ENCODE measurements around the gene MAP4K3. TPM values are rescaled to one million over a fixed set of nuclear protein-coding genes. Genes with fewer than 3 reads are reported as not detected.

Gene MAP4K3
- total RNA-seq, 1 donor from 2014 or later, result 38.5 TPM

GRCh38 chr2:39301352-39301751 lies 135.7 kb downstream of the MAP4K3 start:
- intact Hi-C loops (cut with DNase I), result no loop called here
- Histone ChIP-seq H3K9me3 (no peaks in the 10 kb centered on the region), H3K27me3 (no peaks in the 10 kb centered on the region), H3K36me3 (no peaks in the 10 kb centered on the region), H3K4me3 (no peak overlapping the region), H3K27ac (no peak overlapping the region), H3K4me1 (no peaks in the 10 kb centered on the region)
- DNase-seq (ENCODE audit: extremely low spot score in 2 of 2), result no peak
- TF ChIP-seq POLR2A (IDR thresholded peaks at IDR 0.05) (no peak), POLR2AphosphoS5 (IDR thresholded peaks at IDR 0.05; ENCODE audit: insufficient read depth in 1 of 2, low read depth in 1 of 2) (no peak)
- TF ChIP-seq, protein P1, sequence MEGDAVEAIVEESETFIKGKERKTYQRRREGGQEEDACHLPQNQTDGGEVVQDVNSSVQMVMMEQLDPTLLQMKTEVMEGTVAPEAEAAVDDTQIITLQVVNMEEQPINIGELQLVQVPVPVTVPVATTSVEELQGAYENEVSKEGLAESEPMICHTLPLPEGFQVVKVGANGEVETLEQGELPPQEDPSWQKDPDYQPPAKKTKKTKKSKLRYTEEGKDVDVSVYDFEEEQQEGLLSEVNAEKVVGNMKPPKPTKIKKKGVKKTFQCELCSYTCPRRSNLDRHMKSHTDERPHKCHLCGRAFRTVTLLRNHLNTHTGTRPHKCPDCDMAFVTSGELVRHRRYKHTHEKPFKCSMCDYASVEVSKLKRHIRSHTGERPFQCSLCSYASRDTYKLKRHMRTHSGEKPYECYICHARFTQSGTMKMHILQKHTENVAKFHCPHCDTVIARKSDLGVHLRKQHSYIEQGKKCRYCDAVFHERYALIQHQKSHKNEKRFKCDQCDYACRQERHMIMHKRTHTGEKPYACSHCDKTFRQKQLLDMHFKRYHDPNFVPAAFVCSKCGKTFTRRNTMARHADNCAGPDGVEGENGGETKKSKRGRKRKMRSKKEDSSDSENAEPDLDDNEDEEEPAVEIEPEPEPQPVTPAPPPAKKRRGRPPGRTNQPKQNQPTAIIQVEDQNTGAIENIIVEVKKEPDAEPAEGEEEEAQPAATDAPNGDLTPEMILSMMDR (IDR thresholded peaks at IDR 0.05), result no peak

GRCh38 chr2:39300044-39300978 lies 136.8 kb downstream of the MAP4K3 start:
- TF ChIP-seq, protein P1 (IDR thresholded peaks at IDR 0.05), result no peak
- no peak for TF ChIP-seq POLR2AphosphoS5 (IDR thresholded peaks at IDR 0.05; ENCODE audit: insufficient read depth in 1 of 2, low read depth in 1 of 2)
- no peak for TF ChIP-seq POLR2A (IDR thresholded peaks at IDR 0.05)
- DNase-seq (ENCODE audit: extremely low spot score in 2 of 2), result no peak
- Histone ChIP-seq H3K4me3 (no peak overlapping the region), H3K4me1 (no peaks in the 10 kb centered on the region), H3K9me3 (no peaks in the 10 kb centered on the region), H3K27me3 (no peaks in the 10 kb centered on the region), H3K36me3 (no peaks in the 10 kb centered on the region), H3K27ac (no peak overlapping the region)
- intact Hi-C loops (cut with DNase I), result no loop called here

- Histone ChIP-seq H3K36me3 (peaks cover 0 to 41% of the 10 kb centered on the region in 2 donors), H3K27ac (no peak overlapping the region), H3K9me3 (no peaks in the 10 kb centered on the region), H3K4me1 (no peaks in the 10 kb centered on the region), H3K4me3 (no peak overlapping the region), H3K27me3 (no peaks in the 10 kb centered on the region)
- intact Hi-C loops (cut with DNase I), result no loop called here
- no peak for DNase-seq (ENCODE audit: extremely low spot score in 2 of 2)
- TF ChIP-seq POLR2AphosphoS5 (IDR thresholded peaks at IDR 0.05; ENCODE audit: insufficient read depth in 1 of 2, low read depth in 1 of 2) (no peak), POLR2A (IDR thresholded peaks at IDR 0.05) (no peak)
- TF ChIP-seq, protein P1 (IDR thresholded peaks at IDR 0.05), result no peak
These were observed 146.7 kb downstream of the MAP4K3 start for GRCh38 chr2:39290433-39290832.

DNA sequence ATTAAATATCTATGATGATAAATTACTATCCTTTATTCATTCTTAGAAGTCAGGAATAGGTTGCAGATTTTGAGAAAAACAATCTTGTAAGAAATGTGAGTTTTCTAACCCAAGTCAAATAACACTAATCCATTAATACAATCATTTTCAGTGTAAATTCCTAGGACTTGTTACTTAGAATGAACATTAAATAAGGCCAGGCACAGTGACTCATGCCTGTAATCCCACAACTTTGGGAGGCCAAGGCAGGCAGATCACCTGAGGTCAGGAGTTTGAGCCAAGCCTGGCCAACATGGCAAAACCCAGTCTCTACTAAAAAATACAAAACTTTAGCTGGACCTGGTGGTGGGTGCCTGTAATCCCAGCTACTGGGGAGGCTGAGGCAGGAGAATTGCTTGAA lies 147.5 kb downstream of the MAP4K3 start:
- Histone ChIP-seq H3K27me3 (no peaks in the 10 kb centered on the region), H3K27ac (no peak overlapping the region), H3K9me3 (no peaks in the 10 kb centered on the region), H3K4me3 (no peak overlapping the region), H3K36me3 (peaks cover 0 to 41% of the 10 kb centered on the region in 2 donors), H3K4me1 (no peaks in the 10 kb centered on the region)
- TF ChIP-seq, protein P1 (IDR thresholded peaks at IDR 0.05), result no peak
- intact Hi-C loops (cut with DNase I), result no loop called here
- DNase-seq (ENCODE audit: extremely low spot score in 2 of 2), result no peak

GRCh38 chr2:39283561-39283960 lies 153.5 kb downstream of the MAP4K3 start:
- DNase-seq (ENCODE audit: extremely low spot score in 2 of 2), result no peak
- Histone ChIP-seq H3K9me3 (no peaks in the 10 kb centered on the region), H3K27ac (no peak overlapping the region), H3K36me3 (peaks cover 0 to 46% of the 10 kb centered on the region in 2 donors), H3K4me1 (no peaks in the 10 kb centered on the region), H3K27me3 (no peaks in the 10 kb centered on the region), H3K4me3 (no peak overlapping the region)
- intact Hi-C loops (cut with DNase I), result no loop called here
- TF ChIP-seq, protein P1 (IDR thresholded peaks at IDR 0.05), result no peak

Measured in vagina (tissue), 2 donors.